Measurements from ENCODE around the gene ADTRP. TPM values are rescaled to one million over a fixed set of nuclear protein-coding genes. Genes with fewer than 3 reads are reported as not detected.

The ADTRP gene
- total RNA-seq, 4 donors from 2014 or later, result 0.66 to 0.92 TPM; not detected in 2

- Histone ChIP-seq H3K4me3 (peak overlapping the region in 2 of 4 donors; percentile 4 to 7), H3K27me3 (no peaks in the 10 kb centered on the region), H3K36me3 (no peaks in the 10 kb centered on the region), H3K9me3 (no peaks in the 10 kb centered on the region), H3K27ac (replicated peaks in 1 of 4) (peak overlapping the region; percentile 75 to 84 (median 78)), H3K4me1 (peaks cover 19 to 45% (median 37%) of the 10 kb centered on the region in 4 donors)
- no peak for DNase-seq (ENCODE audit: extremely low spot score)
- TF ChIP-seq EP300 (IDR thresholded peaks at IDR 0.05) (no peak), CTCF (IDR thresholded peaks at IDR 0.05) (no peak), POLR2AphosphoS5 (IDR thresholded peaks at IDR 0.05) (no peak), POLR2A (IDR thresholded peaks at IDR 0.05; ENCODE audit: low read depth) (no peak)
- 72% methylated on average over 11 of the region's 11 CpGs for WGBS
- intact Hi-C loops (cut with DNase I), result no loop called here
Observed at GRCh38 chr6:11769811-11770545, 8.6 kb downstream of the ADTRP start.

- no peak for DNase-seq (ENCODE audit: extremely low spot score)
- TF ChIP-seq EP300 (IDR thresholded peaks at IDR 0.05) (no peak), CTCF (IDR thresholded peaks at IDR 0.05) (no peak), POLR2A (IDR thresholded peaks at IDR 0.05; ENCODE audit: low read depth) (no peak), POLR2AphosphoS5 (IDR thresholded peaks at IDR 0.05) (no peak)
- Histone ChIP-seq H3K4me3 (no peak overlapping the region), H3K27ac (replicated peaks in 1 of 4) (no peak overlapping the region), H3K9me3 (no peaks in the 10 kb centered on the region), H3K36me3 (no peaks in the 10 kb centered on the region), H3K27me3 (no peaks in the 10 kb centered on the region), H3K4me1 (peaks cover 20 to 49% (median 40%) of the 10 kb centered on the region in 4 donors)
- WGBS, result 88% methylated on average over 2 of the region's 2 CpGs
- intact Hi-C loops (cut with DNase I), result no loop called here
Observed at GRCh38 chr6:11769244-11769643, 9.4 kb downstream of the ADTRP start.

- no peaks in the 10 kb centered on the region for H3K36me3 ChIP-seq
- no peak for DNase-seq (ENCODE audit: extremely low spot score)
- no peaks in the 10 kb centered on the region for H3K9me3 ChIP-seq
- intact Hi-C loops (cut with DNase I), result no loop called here
- 94% methylated on average over 7 of the region's 7 CpGs for WGBS
- H3K27ac ChIP-seq (replicated peaks in 1 of 4), result no peak overlapping the region
- H3K27me3 ChIP-seq, result no peaks in the 10 kb centered on the region
- TF ChIP-seq EP300 (IDR thresholded peaks at IDR 0.05), result no peak
- TF ChIP-seq POLR2AphosphoS5 (IDR thresholded peaks at IDR 0.05), result no peak
- no peak for TF ChIP-seq CTCF (IDR thresholded peaks at IDR 0.05)
- TF ChIP-seq POLR2A (IDR thresholded peaks at IDR 0.05; ENCODE audit: low read depth), result no peak
- H3K4me3 ChIP-seq, result no peak overlapping the region
- peaks cover 31 to 59% (median 51%) of the 10 kb centered on the region in 4 donors for H3K4me1 ChIP-seq
Observed at GRCh38 chr6:11767978-11768756, 10.4 kb downstream of the ADTRP start.

GRCh38 chr6:11767458-11767857 lies 11.1 kb downstream of the ADTRP start:
- intact Hi-C loops (cut with DNase I), result no loop called here
- Histone ChIP-seq H3K4me1 (peaks cover 37 to 67% (median 58%) of the 10 kb centered on the region in 4 donors), H3K27me3 (no peaks in the 10 kb centered on the region), H3K27ac (replicated peaks in 1 of 4) (peak overlapping the region in 1 of 4 donors; percentile 51), H3K36me3 (no peaks in the 10 kb centered on the region), H3K9me3 (no peaks in the 10 kb centered on the region), H3K4me3 (no peak overlapping the region)
- no peak for TF ChIP-seq CTCF (IDR thresholded peaks at IDR 0.05)
- no peak for TF ChIP-seq EP300 (IDR thresholded peaks at IDR 0.05)
- TF ChIP-seq POLR2A (IDR thresholded peaks at IDR 0.05; ENCODE audit: low read depth), result no peak
- TF ChIP-seq POLR2AphosphoS5 (IDR thresholded peaks at IDR 0.05), result no peak
- DNase-seq (ENCODE audit: extremely low spot score), result no peak
- WGBS, result 93% methylated on average over 2 of the region's 2 CpGs

Measured in esophagus muscularis mucosa (tissue), 4 donors.